IMR-90 (cell line): ENCODE results near the gene SLC4A3. TPM values are rescaled to one million over a fixed set of nuclear protein-coding genes. Genes with fewer than 3 reads are reported as not detected.

Source experiments
- ATAC-seq: fragments of 200-7000 bp; cut with Tn5 transposase; 2 replicates; pipeline ENCODE4 v1.9.1; 2020; ENCODE audit warnings: low read depth, mild to moderate bottlenecking, moderate library complexity
- BruUV-seq: library from RNA; stranded (reverse); fragments of 400-500 nt; replicated peaks from 2 replicates; lab custom pipeline; 2021; lab: Mats Ljungman, UMichigan
- CTCF ChIA-PET: fragments of 300-600 bp; formaldehyde crosslinking; extraction: SDS; loops from one replicate; lab custom pipeline; 2021; ENCODE audit warnings: antibody characterized with exemption; lab: Yijun Ruan, JAX
- POLR2A ChIA-PET: fragments of 300-600 bp; sonication (Branson Sonifier 250); formaldehyde crosslinking; loops from one replicate; lab custom pipeline; 2022; ENCODE audit warnings: antibody characterized with exemption; ENCODE audit not compliant: unreplicated experiment; lab: Charles Lee
- DNase-seq: peaks from one replicate; pipeline ENCODE4 v3.0.0; 2013
- H2AFZ ChIP-seq: replicated peaks from 2 replicates; pipeline ENCODE3; 2013; ENCODE audit warnings: low read length, mild to moderate bottlenecking; ENCODE audit not compliant: poor library complexity
- H2AK5ac ChIP-seq: 2 replicates; pipeline ENCODE4 v1.6.1; 2013; ENCODE audit warnings: low read depth, low read length, inconsistent platforms
- H2AK9ac ChIP-seq: replicated peaks from 2 replicates; pipeline ENCODE3; 2013; ENCODE audit warnings: mild to moderate bottlenecking, low read depth, low read length, moderate library complexity; ENCODE audit not compliant: poor library complexity
- H2BK120ac ChIP-seq: 2 replicates; pipeline ENCODE4 v1.6.1; 2013; ENCODE audit warnings: low read depth, low read length, inconsistent platforms
- H2BK15ac ChIP-seq: 3 replicates; pipeline ENCODE4 v1.6.1; 2013; ENCODE audit warnings: low read depth, low read length, inconsistent platforms
- H2BK20ac ChIP-seq: 2 replicates; pipeline ENCODE4 v1.6.1; 2013; ENCODE audit warnings: low read depth, mild to moderate bottlenecking, inconsistent platforms, low read length, moderate library complexity
- H2BK5ac ChIP-seq: 2 replicates; pipeline ENCODE4 v1.6.1; 2013; ENCODE audit warnings: mild to moderate bottlenecking, low read depth, low read length, inconsistent platforms; ENCODE audit not compliant: poor library complexity, severe bottlenecking
- H3K14ac ChIP-seq: replicated peaks from 2 replicates; pipeline ENCODE4 v1.6.1; 2013; ENCODE audit warnings: low read depth, low read length, inconsistent platforms
- H3K18ac ChIP-seq: 2 replicates; pipeline ENCODE4 v1.6.1; 2013; ENCODE audit warnings: low read depth, low read length, control low read depth
- H3K23ac ChIP-seq: 2 replicates; pipeline ENCODE4 v1.6.1; 2013; ENCODE audit warnings: low read depth, low read length, inconsistent platforms
- H3K27ac ChIP-seq: 2 replicates; pipeline ENCODE4 v1.5.1; 2013; ENCODE audit warnings: mild to moderate bottlenecking, control low read depth, low read length; ENCODE audit not compliant: insufficient read depth
- H3K27me3 ChIP-seq: 2 replicates; pipeline ENCODE4 v1.6.1; 2013; ENCODE audit warnings: low read length; ENCODE audit not compliant: control insufficient read depth, insufficient read depth
- H3K36me3 ChIP-seq: 2 replicates; pipeline ENCODE4 v1.6.1; 2013; ENCODE audit warnings: low read length, mixed read lengths; ENCODE audit not compliant: control insufficient read depth, insufficient read depth
- H3K4ac ChIP-seq: 2 replicates; pipeline ENCODE4 v1.6.1; 2013; ENCODE audit warnings: low read depth, low read length, inconsistent platforms
- H3K4me1 ChIP-seq: 2 replicates; pipeline ENCODE4 v1.6.1; 2013; ENCODE audit warnings: low read length, mixed read lengths; ENCODE audit not compliant: control insufficient read depth, insufficient read depth
- H3K4me2 ChIP-seq: 2 replicates; pipeline ENCODE4 v1.6.1; 2013; ENCODE audit warnings: low read depth, mild to moderate bottlenecking, control low read depth, low read length, moderate library complexity
- H3K4me3 ChIP-seq: 2 replicates; pipeline ENCODE4 v1.5.1; 2013; ENCODE audit warnings: low read depth, mild to moderate bottlenecking, control low read depth, low read length, moderate library complexity; ENCODE audit not compliant: insufficient read depth
- H3K56ac ChIP-seq: 2 replicates; pipeline ENCODE4 v1.6.1; 2013; ENCODE audit warnings: low read length, inconsistent platforms; ENCODE audit not compliant: insufficient read depth; ENCODE audit errors: extremely low read depth
- H3K79me1 ChIP-seq, 2 experiments: 2 replicates each; pipeline ENCODE4 v1.6.1; 2013; ENCODE audit warnings: low read length in 2 of 2, inconsistent platforms in 1 of 2, low read depth in 1 of 2
- H3K9ac ChIP-seq: 2 replicates; pipeline ENCODE4 v1.6.1; 2013; ENCODE audit warnings: low read depth, low read length, control low read depth
- H3K9me1 ChIP-seq: 2 replicates; pipeline ENCODE4 v1.6.1; 2013; ENCODE audit warnings: low read length, inconsistent platforms; ENCODE audit not compliant: insufficient read depth
- H3K9me3 ChIP-seq: 2 replicates; pipeline ENCODE4 v1.6.1; 2013; ENCODE audit warnings: low read length; ENCODE audit not compliant: control insufficient read depth, insufficient read depth
- H4K20me1 ChIP-seq: 2 replicates; pipeline ENCODE4 v1.6.1; 2013; ENCODE audit warnings: low read length, inconsistent platforms; ENCODE audit not compliant: insufficient read depth
- H4K5ac ChIP-seq: 2 replicates; pipeline ENCODE4 v1.6.1; 2013; ENCODE audit warnings: mild to moderate bottlenecking, low read depth, low read length, control low read depth
- H4K8ac ChIP-seq, 2 experiments: 2 replicates each; pipeline ENCODE4 v1.6.1; 2013; ENCODE audit warnings: low read depth in 2 of 2, low read length in 2 of 2, control low read depth in 1 of 2, inconsistent platforms in 1 of 2
- H4K91ac ChIP-seq: 2 replicates; pipeline ENCODE4 v1.6.1; 2013; ENCODE audit warnings: low read depth, low read length, inconsistent platforms; ENCODE audit not compliant: insufficient read depth
- BHLHE40 ChIP-seq: fragments of 150-350 bp; IDR thresholded peaks from 2 replicates; pipeline ENCODE4 v1.6.1; 2016; ENCODE audit warnings: mild to moderate bottlenecking, low read depth, low read length
- CHD1 ChIP-seq: IDR thresholded peaks from 2 replicates; pipeline ENCODE4 v1.6.1; 2012; ENCODE audit warnings: low read depth, low read length, improper control_type of control experiment
- ELK1 ChIP-seq: fragments of 150-350 bp; IDR thresholded peaks from 2 replicates; pipeline ENCODE4 v1.6.1; 2016; ENCODE audit warnings: low read depth, mild to moderate bottlenecking, low read length, moderate library complexity, borderline replicate concordance
- FOS ChIP-seq: fragments of 150-350 bp; IDR thresholded peaks from 2 replicates; pipeline ENCODE4 v1.6.1; 2016; ENCODE audit warnings: low read depth, low read length
- MAFK ChIP-seq: IDR thresholded peaks from 2 replicates; pipeline ENCODE4 v1.6.1; 2012; ENCODE audit warnings: low read depth, low read length, improper control_type of control experiment
- MAZ ChIP-seq: IDR thresholded peaks from 2 replicates; pipeline ENCODE4 v1.6.1; 2012; ENCODE audit warnings: low read depth, mild to moderate bottlenecking, low read length, improper control_type of control experiment, moderate library complexity, borderline replicate concordance
- MXI1 ChIP-seq: IDR thresholded peaks from 2 replicates; pipeline ENCODE4 v1.6.1; 2012; ENCODE audit warnings: low read depth, mild to moderate bottlenecking, low read length, moderate library complexity, borderline replicate concordance
- NFE2L2 ChIP-seq: fragments of 150-350 bp; IDR thresholded peaks from 2 replicates; pipeline ENCODE4 v1.6.1; 2016; ENCODE audit warnings: low read depth, mild to moderate bottlenecking, low read length
- POLR2A ChIP-seq: IDR thresholded peaks from 2 replicates; pipeline ENCODE4 v1.6.1; 2012; ENCODE audit warnings: mild to moderate bottlenecking, low read depth, low read length
- RAD21 ChIP-seq: IDR thresholded peaks from 2 replicates; pipeline ENCODE4 v1.6.1; 2012; ENCODE audit warnings: low read length, improper control_type of control experiment
- RCOR1 ChIP-seq: IDR thresholded peaks from 2 replicates; pipeline ENCODE4 v1.6.1; 2012; ENCODE audit warnings: mild to moderate bottlenecking, low read length, improper control_type of control experiment; ENCODE audit not compliant: insufficient replicate concordance
- RFX5 ChIP-seq: IDR thresholded peaks from 2 replicates; pipeline ENCODE4 v1.8.0; 2012; ENCODE audit warnings: low read depth, mild to moderate bottlenecking, low read length, moderate library complexity
- USF2 ChIP-seq: fragments of 150-350 bp; IDR thresholded peaks from 2 replicates; pipeline ENCODE4 v1.6.1; 2017; ENCODE audit warnings: mild to moderate bottlenecking, antibody characterized with exemption, low read length, low read depth
- WGBS, 2 experiments: methylation state at CpG; one replicate each; pipeline versions ENCODE4 v1.1.5 to v1.1.7; 2013; ENCODE audit warnings: missing lambda C conversion rate in 2 of 2; ENCODE audit not compliant: insufficient read length in 1 of 2; ENCODE audit errors: extremely low coverage in 2 of 2; 5-methylcytosine and 5-hydroxymethylcytosine counted together
- dilution Hi-C: fragments of 300-500 bp; cut with HindIII; formaldehyde crosslinking; loops from one replicate; pipeline ENCODE4 v1.14.3; 2018; ENCODE audit warnings: low sequenced_read_pairs; ENCODE audit not compliant: unreplicated experiment
- in situ Hi-C: fragments of 300-500 bp; cut with MboI; formaldehyde crosslinking; loops from 3 replicates; pipeline ENCODE4 v1.14.3; 2019; ENCODE audit warnings: low sequenced_read_pairs, inconsistent platforms, mixed read lengths
- intact Hi-C: fragments of 100-400 bp; cut with micrococcal nuclease; formaldehyde crosslinking; loops from 2 replicates; pipeline ENCODE4 v1.10.0; 2022
- polyA plus RNA-seq, 3 experiments: library from polyadenylated mRNA; depleted of rRNA; stranded (reverse); fragments of >200 nt; gene quantifications; 2 replicates each; pipeline ENCODE4 v1.2.3, GENCODE V29; 2012; ENCODE audit warnings: low replicate concordance in 1 of 3
- total RNA-seq: library from RNA; depleted of rRNA; stranded (reverse); fragments of >200 nt; gene quantifications from 2 replicates; pipeline ENCODE4 v1.2.3, GENCODE V29; 2012

Gene SLC4A3
- total and polyA plus RNA-seq, 2 of the 4 experiments (the other 2 are of a cell fraction), result 0.90 to 6.1 TPM

- TF ChIP-seq RFX5, result no peak
Measured at GRCh38 chr2:219634951-219635751, 7.7 kb downstream of the SLC4A3 start (continued).

- in situ Hi-C loops, result no loop called here
- intact Hi-C loops, result no loop called here
- no peak overlapping the region for H2AK9ac ChIP-seq
- TF ChIP-seq RCOR1 (no peak), MAZ (no peak), BHLHE40 (no peak), MXI1 (no peak), ELK1 (no peak), USF2 (no peak), RFX5 (no peak), RAD21 (no peak), POLR2A (no peak), CHD1 (no peak), NFE2L2 (no peak), MAFK (no peak), FOS (no peak)
Measured at GRCh38 chr2:219636144-219636915, 8.9 kb downstream of the SLC4A3 start.

More at GRCh38 chr2:219636144-219636915, 8.9 kb downstream of the SLC4A3 start:
- Histone ChIP-seq H4K91ac (no peak overlapping the region), H2AFZ (no peak overlapping the region), H3K4me1 (no peaks in the 10 kb centered on the region), H3K79me1 (no peaks in the 10 kb centered on the region), H3K4ac (no peak overlapping the region), H3K36me3 (peaks cover 5% of the 10 kb centered on the region; the same call in 1 of the 2 replicates), H3K18ac (no peak overlapping the region), H2BK20ac (no peak overlapping the region), H2AK5ac (no peak overlapping the region), H3K4me2 (no peak overlapping the region), H3K23ac (no peak overlapping the region), H2BK15ac (no peak overlapping the region), H4K20me1 (no peaks in the 10 kb centered on the region), H3K14ac (no peak overlapping the region), H3K9me3 (no peaks in the 10 kb centered on the region), H3K9me1 (no peaks in the 10 kb centered on the region), H3K4me3 (no peak overlapping the region), H3K9ac (no peak overlapping the region), H4K5ac (no peak overlapping the region), H4K8ac (no peak overlapping the region), H3K27me3 (no peaks in the 10 kb centered on the region), H3K56ac (no peak overlapping the region), H3K27ac (no peak overlapping the region), H2BK120ac (no peak overlapping the region), H2BK5ac (no peak overlapping the region)
- WGBS, 2 experiments, result 81% methylated on average over 11 of the region's 24 CpGs; no CpG with 5 or more reads in 1 of the 2 experiments
- ChIA-PET POLR2A (no interaction called here), CTCF (no interaction called here)
- DNase-seq (no peak), ATAC-seq (no peak)
- BruUV-seq, result no TSS peak
- dilution Hi-C loops, result no loop called here
